Measurements from ENCODE around the gene C14orf93.
A peak's percentile ranks its signal among the peaks of the same experiment; 100 is the strongest.

Gene C14orf93
- 1.2 to 6.8 (median 4.7) reads per million in 18 experiments for total RNA-seq

GRCh38 chr14:23009939-23010726 is at the start of gene C14orf93:
C14orf93 (minus strand) TSS chr14:23010143; CDS start chr14:22999023, 11,120 bp downstream.
- DNase-seq, result peak; percentile 72 to 76

DNA sequence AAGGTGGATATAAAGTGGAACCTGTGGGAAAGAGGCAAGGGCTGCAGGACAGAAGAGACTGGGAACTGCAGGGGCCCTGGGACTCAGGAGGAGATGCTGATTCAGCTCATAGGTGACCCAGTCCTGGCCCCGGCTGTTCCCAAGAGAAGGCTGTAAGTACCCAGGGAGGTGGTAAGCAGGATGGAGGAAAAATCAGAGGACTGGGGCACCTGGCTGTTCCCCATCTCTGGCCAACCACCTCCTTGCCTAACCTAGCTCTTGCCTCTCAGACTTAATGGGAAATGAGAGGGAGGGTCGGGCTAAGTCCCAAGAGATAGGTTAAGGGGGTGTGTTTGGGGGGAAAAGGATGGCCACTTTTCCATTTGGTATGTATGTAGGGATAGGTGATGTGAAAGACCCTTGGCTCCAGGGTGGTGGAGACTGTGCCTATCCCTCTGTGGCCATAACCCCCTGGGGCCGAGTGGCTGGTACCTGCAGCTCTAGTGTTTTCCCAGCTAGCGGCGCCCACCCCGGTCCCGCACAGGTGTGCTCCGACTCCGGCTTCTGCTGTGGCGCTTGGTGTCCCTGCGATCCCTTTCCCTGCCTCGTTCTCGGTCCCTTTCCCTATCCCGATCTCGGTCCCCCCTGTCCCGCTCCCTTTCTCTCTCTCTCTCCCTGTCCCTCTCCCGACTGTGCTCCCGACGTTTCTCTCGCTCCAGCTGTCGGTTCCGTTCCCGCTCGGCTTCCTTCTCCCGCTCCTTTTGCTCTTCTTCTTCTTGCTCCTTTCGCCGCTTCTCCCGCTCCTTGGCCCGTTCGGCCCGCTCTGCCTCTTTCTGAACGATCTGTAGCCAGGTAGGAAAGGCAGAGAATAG is 48.9 kb upstream of the C14orf93 start:
- no peak for DNase-seq

DNA sequence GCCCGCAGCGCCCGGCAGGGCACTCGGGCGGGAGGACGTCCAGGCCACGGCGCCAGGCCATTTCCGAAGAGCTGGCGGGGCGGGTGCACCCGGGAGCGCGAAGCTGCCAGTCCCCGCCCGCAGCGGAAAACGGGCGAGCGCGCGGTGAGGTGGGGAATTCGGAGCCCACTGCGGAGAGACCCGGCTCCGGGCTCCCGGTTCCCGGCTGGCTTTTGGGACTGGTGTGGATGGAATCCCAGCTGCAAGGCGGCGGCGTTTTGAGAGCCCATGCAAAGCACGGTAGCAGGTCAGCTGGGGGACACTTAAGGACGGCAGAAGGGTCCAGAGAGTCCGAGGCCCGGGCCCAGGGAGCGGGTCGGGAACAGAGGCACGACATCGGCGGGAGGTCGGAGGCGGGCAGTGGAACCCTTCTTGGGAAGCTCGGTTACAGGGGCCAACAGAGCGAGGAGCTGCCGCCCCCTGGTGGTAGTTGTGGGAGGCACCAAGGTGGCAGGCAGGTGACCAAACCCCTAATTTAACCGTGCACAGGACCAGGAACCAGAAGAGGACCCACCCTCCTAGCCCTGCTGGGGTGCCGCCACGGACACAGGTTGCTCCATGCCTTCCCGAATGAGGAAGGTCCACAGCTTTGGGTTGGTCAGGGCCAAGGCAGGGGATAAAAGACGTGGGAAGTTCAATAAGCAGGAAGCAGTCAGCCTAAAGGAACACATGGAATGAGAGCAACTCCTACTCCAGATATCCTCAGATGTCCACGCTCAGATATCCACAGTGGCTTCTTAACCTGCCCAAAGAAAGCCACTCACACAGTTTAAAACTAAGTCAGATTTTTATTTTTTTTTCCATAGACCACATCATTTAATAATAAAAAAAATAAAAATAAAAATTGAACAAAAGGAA is 48.1 kb upstream of the C14orf93 start:
- peak; percentile 66 to 68 for DNase-seq

GRCh38 chr14:23056956-23057756 is 47.2 kb upstream of the C14orf93 start, which contains the start of gene CDH24:
CDH24 (minus strand) TSS chr14:23057520; CDS start chr14:23055733, 1,787 bp downstream.
- DNase-seq, result peak; percentile 17 to 28

- DNase-seq, result peak; percentile 65 to 78
Observed at GRCh38 chr14:23056145-23056955, 46.4 kb upstream of the C14orf93 start.

GRCh38 chr14:23055621-23056144 is 45.7 kb upstream of the C14orf93 start:
- no peak for DNase-seq

- DNase-seq, result no peak
Observed at GRCh38 chr14:23055147-23055550, 45.2 kb upstream of the C14orf93 start.

DNA sequence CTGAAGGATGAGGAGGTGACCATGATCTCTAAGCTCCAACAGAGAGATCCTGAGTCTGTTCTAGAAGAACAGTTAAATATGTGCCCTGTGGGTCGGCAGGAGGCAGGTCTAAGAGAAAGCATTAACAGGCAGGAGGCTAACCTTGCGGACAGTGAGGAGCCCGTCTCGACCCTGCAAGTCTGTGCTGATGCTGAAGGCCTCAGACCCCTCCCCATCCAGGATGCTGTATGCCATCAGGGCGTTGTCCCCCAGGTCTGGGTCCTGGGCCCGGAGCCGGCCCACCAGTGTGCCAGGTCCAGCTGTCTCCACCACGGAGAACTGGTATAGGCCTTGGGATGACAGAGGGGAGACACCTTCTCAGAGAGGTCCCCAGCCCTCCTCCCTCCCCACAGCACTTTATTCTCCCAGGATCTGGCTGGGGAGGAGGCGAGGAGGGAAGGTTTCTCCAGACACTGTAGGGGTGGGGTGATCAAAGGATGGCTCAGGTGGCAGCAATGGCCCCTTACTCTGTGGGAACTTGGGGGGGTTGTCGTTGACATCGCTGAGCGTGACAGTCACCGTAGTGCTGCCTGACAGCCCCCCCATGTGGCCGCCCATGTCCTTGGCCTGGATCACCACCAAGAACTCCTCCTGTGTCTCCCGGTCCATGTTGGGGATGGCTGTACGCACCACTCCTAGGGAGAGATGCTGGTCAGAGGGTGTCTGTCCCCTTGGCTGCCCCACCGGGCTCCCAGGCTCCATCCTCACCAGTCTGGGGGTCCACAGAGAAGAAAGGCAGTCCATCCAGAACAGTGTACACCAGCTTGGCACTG is 44.3 kb upstream of the C14orf93 start:
- DNase-seq, result peak in 1 of 2 donors; percentile 21

DNA sequence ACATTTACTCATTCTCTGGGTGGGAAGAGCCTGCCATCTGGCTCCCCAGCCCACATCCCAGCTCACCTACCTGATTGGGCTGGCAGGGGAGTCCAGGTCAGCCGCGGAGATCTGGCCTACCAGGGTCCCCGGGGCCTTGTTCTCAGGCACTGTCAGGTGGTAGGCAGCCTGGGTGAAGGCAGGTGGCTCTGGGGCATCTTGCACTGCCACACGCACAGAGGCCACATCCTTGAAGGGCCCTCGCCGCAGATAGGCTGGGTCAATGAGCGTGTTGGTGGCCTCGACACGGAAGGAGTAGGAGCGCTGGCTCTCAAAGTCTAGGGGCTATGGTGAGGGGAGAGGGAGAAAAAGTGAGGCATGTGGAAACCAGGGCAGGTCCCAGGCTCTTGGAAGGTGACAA is 43.5 kb upstream of the C14orf93 start:
- DNase-seq, result no peak

- DNase-seq, result no peak
Observed at GRCh38 chr14:23052671-23053070, 42.7 kb upstream of the C14orf93 start.

DNA sequence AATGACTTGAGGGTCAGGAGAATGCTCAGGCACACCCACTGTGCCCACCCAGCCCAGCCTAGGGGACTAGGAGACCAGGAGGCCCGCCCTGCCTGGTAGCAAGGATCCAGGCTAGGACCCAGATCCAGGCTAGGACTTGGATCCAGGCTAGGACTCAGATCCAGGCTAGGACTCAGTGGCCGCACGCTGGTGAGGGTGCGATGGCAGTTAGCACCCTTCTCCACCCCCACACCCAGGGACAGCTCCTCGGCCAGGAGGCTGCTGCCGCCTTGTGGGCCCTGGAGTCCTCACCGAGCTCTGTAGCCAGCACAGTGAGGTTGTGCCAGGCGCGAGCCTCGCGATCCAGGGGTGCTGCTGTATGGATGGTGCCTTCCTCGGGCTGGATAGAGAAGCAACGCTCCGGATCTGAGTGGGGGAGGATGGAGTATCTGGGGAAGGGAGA is 42.3 kb upstream of the C14orf93 start:
- DNase-seq, result no peak

DNA sequence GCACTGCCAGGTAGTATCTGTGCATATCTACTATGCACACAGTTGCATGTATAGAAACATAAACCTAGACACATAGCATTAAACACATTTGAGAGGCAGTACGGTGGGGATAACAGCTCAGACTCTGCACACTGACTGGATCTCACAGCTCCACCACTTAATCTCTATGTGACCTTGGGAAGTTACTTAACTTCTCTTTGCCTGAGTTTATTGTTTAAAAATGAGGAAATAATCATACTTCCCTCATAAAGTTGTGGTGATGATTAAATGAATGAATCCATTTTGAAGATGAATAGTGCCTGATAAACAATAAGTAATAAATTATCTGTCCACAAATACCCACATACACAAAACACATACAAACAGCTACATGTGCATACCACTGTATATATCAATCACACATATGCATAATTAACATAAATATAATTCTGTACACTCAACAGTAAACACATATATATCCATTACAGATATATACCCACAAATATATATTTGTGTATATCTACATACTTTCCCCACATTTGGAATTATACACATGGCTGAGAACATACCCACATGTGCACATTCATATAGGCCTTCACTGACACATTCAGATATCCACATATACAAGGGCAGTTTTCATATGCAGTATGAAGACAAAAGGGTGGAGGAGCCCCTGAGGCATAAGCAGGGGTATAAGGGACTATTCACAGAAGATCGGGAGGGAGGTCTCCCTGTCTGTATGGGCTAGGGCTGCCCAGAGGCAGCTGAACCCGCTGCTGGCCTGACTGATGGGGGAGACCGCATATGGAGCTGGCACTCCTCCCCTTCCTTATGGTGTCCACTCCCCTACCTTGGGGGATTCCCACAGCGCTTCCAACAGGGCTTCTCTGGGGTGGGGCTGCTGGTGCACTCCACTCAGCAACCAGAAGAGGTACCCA is 41.5 kb upstream of the C14orf93 start:
- peak in 1 of 2 donors; percentile 59 for DNase-seq

- DNase-seq, result no peak
Observed at GRCh38 chr14:23049011-23049410, 39.1 kb upstream of the C14orf93 start.

GRCh38 chr14:23047751-23048693 is 38.1 kb upstream of the C14orf93 start:
- no peak for DNase-seq

GRCh38 chr14:23047034-23047634 is 37.2 kb upstream of the C14orf93 start:
- no peak for DNase-seq
